ENCODE data around the gene EDARADD.

GRCh38 chr1:236468625-236469024, 74.5 kb downstream of the EDARADD start:
- TF ChIP-seq CTCF (IDR thresholded peaks at IDR 0.05) (no peak), POLR2A (IDR thresholded peaks at IDR 0.05) (no peak)
